GM12864 (cell line): ENCODE measurements around the gene TNIP3.
A peak's percentile ranks its signal among the peaks of the same experiment; 100 is the strongest.
"Not testable (repeated sequence)": the region's sequence is repeated elsewhere in the genome, so short reads cannot be mapped to it uniquely, and the experiment has no call there.

Source experiments
- DNase-seq: peaks from one replicate; pipeline ENCODE4 v3.0.0-alpha.2; 2011; ENCODE audit warnings: low read depth
- H3K4me3 ChIP-seq: 2 replicates; pipeline ENCODE4 v1.5.1; 2011; ENCODE audit warnings: mild to moderate bottlenecking, low read depth, low read length, control low read depth
- CTCF ChIP-seq: IDR thresholded peaks from 2 replicates; pipeline ENCODE4 v1.5.1; 2011; ENCODE audit warnings: low read depth, mild to moderate bottlenecking, moderate library complexity, low read length, control low read depth, inconsistent platforms; ENCODE audit errors: missing control alignments

Gene TNIP3

GRCh38 chr4:121177246-121178137 lies 13.4 kb upstream of the TNIP3 start:
- no peak for DNase-seq
- no peak overlapping the region for H3K4me3 ChIP-seq
- no peak for TF ChIP-seq CTCF

- no peak overlapping the region for H3K4me3 ChIP-seq
- no peak for DNase-seq
- TF ChIP-seq CTCF: no peak
These were observed 12.2 kb upstream of the TNIP3 start for GRCh38 chr4:121176082-121176934.

GRCh38 chr4:121171477-121171876 lies 7.4 kb upstream of the TNIP3 start:
- not testable (repeated sequence) for H3K4me3 ChIP-seq, DNase-seq

GRCh38 chr4:121168446-121169281 lies 4.5 kb upstream of the TNIP3 start:
- peak; percentile 37 for DNase-seq
- TF ChIP-seq CTCF: no peak

GRCh38 chr4:121166976-121167375 lies 2.9 kb upstream of the TNIP3 start:
- DNase-seq: no peak
- no peak overlapping the region for H3K4me3 ChIP-seq
- TF ChIP-seq CTCF: no peak

More at GRCh38 chr4:121168446-121169281, 4.5 kb upstream of the TNIP3 start:
- no peak overlapping the region for H3K4me3 ChIP-seq

GRCh38 chr4:121165206-121165605 lies 1.1 kb upstream of the TNIP3 start:
- no peak overlapping the region for H3K4me3 ChIP-seq
- no peak for TF ChIP-seq CTCF
- DNase-seq: no peak
